HG02642 (cell line): ENCODE measurements around the gene ZNF385C.
"Not testable (repeated sequence)": the region's sequence is repeated elsewhere in the genome, so short reads cannot be mapped to it uniquely, and the experiment has no call there.

Experiments used
- ATAC-seq: cut with Tn5 transposase; IDR thresholded peaks from one replicate; pipeline ENCODE4 v1.9.1; 2021; ENCODE audit warnings: mild to moderate bottlenecking; ENCODE audit not compliant: unreplicated experiment, poor library complexity

The ZNF385C gene, protein sequence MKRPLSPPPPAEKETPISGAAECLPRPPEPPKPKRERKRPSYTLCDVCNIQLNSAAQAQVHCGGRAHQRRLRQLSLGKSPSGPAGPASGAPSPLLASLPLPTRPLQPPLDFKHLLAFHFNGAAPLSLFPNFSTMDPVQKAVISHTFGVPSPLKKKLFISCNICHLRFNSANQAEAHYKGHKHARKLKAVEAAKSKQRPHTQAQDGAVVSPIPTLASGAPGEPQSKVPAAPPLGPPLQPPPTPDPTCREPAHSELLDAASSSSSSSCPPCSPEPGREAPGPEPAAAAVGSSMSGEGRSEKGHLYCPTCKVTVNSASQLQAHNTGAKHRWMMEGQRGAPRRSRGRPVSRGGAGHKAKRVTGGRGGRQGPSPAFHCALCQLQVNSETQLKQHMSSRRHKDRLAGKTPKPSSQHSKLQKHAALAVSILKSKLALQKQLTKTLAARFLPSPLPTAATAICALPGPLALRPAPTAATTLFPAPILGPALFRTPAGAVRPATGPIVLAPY

DNA sequence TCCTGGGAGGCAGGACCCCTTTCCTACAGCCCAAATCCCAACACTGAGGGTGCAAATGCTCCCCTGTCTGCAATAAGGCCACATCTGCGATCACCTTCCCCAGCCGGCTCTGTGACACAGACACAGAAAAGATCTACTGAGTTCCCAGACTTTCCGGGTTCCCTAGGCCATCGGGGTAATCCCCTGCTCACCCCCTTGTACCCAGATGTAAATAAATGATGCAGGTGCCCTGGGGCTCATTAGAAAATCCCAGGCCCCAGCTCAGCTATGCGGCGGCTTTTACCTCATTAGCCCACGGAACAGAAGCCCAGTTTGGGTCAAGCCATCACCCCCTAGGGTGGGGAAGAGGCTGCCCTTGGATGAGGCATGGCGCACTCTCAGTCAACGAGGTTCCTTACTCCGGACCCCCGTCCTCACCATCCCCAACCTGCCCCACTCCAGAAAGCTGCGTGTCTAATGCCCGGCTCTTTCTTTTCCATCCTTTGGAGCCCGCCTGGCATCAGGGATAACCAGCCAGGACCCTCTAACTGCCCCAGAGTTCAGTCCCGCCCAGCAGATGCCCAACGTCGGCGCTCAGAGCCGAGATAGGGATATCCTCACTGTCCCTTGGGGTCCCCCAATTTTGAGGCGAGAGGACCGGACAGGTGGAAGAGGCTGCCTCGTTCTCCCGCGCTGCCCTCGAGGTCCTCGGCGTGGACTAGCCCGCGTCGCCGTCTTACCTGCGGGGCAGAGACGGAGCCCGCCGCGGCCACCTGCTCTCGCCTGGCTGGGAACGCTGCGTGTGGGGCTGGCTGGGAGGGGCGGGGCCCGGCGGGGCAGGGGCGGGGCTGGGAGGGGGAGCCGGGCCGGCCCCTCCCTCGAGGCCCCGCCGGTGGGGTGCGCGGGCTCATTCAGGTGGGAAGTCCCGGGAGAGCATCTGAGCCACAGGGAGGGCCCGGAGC lies at the start of gene ZNF385C:
Gene ZNF385C (minus strand): TSS at position 783 of the 941 bp plus-strand sequence. CDS start 35,417 bp downstream, outside the sequence.
- ATAC-seq, result no peak

DNA sequence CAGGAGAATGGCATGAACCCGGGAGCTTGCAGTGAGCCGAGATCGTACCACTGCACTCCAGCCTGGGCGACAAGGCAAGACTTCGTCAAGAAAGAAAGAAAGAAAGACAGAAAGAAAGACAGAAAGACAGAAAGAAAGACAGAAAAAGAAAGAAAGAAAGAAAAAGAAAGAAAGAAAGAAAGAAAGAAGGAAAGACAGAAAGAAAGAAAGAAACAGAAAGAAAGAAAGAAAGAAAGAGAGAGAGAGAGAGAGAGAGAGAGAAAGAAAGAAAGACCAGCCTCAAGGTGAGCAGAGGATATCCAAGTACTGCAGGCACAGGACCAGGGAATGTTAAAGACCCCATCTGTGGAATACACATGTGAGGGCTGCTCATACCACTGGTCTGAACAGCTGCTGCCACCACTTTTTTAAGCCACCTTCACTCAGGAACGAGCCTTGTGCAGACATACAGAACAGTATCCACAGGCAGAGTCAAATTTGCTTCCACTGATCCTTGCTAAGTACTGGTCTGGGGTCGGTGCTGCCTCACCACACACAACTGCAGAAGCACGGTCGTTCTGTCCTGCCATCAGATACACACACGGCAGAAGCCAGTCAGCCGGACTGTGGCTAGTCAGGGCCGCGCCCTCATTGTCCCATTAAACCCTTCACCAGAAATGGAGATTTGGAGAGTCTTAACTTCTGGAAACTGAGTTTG lies 48.8 kb upstream of the ZNF385C start:
- no peak for ATAC-seq

DNA sequence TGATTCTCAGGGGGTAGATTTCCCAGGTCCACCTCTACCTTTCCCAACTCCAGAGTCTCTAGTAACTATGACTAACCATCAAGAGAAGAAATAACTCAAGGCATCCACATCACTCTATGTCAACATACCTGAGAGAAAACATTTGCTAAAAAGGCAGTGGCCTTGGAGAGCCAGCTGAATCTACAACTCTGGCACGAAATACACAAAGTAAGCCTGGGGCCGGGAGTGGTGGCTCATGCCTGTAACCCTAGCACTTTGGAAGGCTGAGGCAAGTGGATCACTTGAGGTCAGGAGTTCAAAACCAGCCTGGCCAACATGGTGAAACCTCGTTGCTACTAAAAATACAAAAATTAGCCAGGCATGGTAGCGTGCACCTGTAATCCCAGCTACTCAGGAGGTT lies 44.9 kb upstream of the ZNF385C start:
- not testable (repeated sequence) for ATAC-seq

DNA sequence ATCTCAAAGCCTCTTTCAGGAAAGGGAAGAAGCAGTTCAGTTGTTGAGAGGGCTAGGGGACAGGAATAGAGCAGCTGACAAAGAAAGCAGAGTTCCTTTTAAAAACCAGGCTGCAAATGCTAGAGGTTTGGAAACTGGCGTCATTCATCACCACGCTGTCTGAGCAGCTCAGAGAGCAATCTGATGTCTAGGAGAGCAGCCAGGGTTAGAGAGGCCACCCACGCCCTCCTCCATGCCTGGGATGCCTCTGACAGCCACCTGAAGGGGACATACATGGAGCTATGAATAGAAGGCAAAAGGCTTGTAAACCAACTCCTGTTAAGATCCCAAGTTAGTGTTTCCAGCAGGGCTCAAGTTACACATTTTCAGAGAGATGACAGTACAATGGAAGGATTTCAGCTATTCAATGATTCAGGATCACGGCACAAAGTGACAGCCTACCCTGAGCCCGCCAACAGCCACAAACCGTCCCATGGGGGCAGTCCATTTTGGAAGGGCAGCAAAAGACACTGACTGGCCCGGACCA lies 44.2 kb upstream of the ZNF385C start:
- no peak for ATAC-seq

DNA sequence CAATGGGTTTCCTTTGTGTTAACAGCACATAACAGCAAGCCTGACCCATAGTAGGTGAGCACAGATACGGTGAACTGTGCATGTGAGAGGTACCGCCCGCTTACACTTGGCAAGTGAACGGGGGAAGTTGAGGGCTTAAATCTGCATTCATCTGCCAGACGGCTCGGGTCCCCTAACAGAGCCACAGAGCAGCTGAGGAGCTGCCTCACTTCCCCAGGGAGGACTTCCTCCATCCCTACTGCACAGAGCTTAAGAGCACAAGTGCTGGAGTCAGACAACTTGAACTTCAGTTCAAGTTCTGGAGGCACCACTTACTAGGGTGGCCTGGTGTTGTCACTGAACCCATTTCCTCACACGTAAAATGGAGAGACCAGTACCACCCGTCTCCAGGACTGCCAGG lies 43.1 kb upstream of the ZNF385C start:
- ATAC-seq, result no peak

DNA sequence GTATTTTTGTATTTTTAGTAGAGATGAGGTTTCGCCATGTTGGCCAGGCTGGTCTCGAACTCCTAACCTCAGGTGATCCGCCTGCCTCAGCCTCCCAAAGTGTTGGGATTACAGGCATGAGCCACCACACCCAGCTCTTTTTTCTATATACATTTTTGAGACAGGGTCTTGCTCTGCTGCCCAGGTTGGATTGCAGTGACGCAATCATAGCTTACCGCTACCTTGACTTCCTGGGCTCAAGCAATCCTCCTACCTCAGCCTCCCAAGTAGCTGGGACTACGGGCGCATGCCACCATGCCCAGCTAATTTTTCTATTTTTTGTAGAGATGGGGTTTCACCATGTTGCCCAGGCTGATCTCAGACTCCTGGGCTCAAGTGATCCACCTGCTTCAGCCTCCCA lies 42.4 kb upstream of the ZNF385C start:
- ATAC-seq, result not testable (repeated sequence)

DNA sequence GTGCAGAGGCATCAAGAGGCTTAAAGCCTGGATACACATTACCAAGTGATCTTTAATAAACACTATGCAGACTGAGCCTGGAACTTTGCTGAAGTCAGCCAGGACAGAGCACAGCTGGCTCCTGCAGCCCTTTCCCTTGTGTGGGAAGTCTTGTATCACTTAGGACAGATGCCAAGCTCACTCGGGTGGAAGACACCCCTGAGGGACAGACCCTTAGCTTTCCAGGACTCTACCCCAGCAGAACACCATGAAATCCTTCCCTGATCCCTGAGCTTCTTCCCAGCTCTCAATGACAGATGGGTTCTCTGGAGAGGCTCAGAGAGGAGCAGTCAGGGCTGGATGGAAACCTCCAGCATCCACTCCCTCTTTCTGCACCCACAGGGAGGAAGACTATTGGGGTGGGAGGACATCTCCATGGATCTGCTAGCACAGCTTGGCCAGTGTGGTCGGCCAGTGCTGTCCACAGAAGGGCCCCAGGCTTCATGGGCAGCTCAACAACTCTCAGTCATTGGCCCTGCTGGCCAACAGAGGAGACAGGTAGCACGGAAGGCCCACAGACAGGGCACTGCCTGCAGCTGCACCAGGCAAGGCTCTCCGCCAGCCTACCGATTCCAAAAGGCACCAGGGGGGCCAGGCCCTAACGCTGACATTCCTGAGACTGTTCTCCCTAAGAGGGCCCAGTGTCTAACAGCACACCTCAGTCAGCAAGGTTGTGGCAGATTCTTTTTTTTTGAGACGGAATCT lies 40.6 kb upstream of the ZNF385C start:
- ATAC-seq, result no peak

DNA sequence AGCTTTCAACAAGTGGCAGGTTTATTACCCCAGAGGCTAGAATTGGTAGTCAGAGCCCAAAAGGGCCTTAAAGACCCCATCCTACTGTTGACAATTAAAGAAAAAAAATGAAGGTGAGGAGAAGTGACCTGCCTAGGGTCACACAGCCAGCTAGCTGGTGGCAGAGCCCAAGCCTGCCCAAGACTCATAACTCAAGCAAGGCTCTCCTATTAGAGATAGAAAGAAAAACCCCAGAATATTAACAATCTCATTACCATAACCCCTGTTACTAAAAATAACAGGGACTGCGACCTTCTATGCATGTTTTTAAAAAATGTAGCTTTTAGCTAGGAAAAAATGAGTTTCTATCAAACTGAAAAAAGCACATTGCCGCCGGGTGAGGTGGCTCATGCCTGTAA lies 38.4 kb upstream of the ZNF385C start:
- ATAC-seq, result no peak

DNA sequence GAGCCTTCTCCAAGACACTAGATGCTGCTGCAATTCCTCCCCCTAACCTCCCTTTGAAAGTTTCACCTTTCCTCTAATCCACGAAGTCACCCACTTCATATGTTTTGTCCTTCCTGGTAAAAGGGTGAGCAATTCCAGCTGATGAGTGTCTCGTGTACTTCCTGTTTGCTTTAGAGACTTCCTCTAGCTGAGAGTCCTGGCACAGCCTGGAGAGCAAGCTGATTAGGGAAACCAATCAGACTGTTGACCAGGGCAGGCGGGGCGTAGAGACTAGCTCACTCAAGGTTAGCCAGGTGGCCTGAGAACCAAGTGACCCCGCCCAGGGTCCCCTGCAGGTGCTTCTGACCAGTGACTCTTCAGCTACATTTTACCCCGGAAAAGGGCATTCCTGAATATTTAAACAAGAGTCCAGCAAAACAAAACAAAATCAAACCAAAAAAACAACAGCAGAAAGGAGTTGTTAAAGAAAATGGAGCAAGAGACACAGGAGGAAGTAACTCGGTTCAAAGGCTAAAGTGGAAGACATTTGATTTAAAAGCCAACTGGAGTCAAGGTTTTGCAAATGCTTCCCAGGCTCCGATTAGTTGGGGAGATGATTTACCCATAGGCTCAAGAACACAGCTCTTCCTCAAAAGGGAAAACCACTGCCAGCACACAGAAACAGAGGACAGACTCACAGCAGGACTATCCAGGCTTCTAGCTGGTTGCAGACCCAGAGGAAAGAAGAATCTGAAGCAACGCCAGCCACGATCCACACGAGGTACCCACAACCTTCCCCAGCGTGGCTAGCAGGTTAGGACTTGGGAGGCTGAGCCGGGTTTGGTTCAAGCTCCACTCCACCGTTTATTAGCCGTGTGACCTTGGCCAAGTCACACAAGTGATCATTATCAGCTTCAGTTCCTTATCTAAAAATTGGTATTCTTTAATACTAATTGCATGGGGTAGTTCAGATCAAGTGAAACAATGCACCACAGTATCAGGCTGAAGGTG lies 37.7 kb upstream of the ZNF385C start:
- ATAC-seq, result no peak

DNA sequence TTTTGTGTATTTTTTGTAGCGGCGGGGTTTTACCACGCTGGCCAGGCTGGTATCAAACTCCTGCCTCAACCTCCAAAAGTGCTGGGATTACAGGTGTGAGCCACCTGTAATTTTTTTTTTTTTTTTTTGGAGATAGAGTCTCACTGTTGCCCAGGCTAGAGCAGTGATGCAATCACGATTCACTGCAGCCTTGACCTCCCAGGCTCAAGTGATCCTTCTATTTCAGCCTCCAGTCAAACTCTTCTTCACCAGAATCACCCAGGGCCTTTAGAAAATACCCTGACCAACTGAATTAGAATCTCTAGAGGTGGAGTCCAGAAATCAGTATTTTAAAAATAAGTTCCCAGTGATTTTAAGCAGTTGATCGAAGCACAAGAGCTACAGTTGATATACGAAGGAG lies 36.9 kb upstream of the ZNF385C start:
- ATAC-seq, result no peak

DNA sequence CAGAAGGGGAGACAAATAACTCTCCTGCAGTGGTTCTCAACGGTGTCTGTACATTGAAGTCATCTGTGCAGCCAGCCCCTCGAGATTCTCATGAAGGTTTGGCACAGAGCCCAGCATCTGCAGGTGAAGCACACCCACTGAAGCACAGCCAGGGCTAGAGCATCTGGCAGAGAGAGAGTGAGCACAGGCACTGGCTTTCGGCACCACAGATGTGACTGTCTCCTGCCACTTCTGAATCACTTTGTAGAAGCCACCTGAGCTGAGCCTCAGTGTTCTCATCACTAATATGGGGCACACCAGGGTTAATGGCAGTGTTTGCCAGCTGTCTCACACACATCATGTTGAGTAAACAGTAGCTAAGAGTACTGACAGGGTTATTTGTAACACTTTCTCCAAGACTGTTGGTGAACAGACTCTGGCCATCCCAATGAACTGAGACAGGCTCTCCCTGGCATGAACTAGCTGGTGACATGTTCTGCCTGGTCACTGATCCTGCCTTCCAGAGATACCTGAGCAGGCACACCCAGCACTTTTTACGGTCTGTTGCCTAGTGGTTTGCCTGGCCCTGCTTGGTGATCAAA lies 35.3 kb upstream of the ZNF385C start:
- ATAC-seq, result peak; percentile 70

DNA sequence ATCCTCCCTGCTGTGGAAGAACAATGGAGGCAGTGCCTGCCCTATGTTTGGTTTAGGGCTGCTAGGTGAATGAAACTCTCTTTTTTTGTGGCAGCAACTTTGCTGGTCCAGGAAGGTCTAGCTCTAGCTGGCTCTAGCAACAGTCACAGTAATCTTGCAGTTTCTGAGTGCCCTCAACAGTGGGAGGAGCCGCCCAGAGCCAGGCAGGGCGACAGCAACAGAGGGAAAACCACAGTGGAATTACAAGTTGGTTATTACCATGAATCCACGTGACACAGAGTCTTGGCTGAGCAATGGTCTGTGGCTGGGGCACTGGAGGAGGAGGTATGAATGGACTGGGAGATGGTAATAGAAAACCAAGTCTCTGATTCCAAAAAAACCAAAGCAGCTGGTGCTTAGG lies 34.7 kb upstream of the ZNF385C start:
- peak; percentile 39 for ATAC-seq

DNA sequence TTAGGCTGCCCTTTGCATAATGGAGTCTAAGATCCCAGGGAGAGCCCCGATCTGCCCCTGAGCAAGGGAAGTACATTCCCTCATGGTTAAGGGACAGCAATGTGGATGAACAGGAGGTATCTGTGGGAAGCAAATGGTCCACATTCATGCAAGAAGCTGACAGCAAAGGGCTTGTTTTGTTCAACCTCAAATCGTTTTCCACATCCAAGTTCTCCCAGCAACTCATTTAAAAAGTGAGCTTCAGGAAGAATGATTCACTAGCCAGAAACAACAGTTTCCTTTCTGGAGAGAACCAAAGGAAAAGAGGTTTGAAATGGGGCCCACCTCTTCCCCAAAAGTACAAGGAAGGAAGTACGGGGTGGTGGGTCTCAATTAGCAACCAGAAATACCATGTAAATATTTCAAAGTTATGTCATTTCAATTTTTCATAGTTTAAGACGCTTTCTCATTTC lies 33.7 kb upstream of the ZNF385C start:
- no peak for ATAC-seq

DNA sequence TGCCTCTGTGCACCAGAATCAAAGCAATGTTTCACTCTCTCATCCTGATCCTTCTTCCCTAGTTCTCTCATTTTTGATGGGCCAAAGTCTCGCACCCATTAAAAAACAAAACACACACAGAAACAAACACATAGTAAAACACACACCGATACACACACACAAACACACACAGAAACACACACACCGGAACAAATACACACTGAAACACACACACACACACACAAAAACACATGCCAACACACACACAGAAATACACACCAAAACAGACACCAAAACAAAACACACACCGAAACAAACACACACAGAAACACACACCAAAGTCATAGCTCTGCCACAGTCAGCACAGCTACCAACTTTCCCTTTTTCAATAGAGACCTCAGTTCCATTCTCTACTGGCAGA lies 33.0 kb upstream of the ZNF385C start:
- ATAC-seq, result no peak

DNA sequence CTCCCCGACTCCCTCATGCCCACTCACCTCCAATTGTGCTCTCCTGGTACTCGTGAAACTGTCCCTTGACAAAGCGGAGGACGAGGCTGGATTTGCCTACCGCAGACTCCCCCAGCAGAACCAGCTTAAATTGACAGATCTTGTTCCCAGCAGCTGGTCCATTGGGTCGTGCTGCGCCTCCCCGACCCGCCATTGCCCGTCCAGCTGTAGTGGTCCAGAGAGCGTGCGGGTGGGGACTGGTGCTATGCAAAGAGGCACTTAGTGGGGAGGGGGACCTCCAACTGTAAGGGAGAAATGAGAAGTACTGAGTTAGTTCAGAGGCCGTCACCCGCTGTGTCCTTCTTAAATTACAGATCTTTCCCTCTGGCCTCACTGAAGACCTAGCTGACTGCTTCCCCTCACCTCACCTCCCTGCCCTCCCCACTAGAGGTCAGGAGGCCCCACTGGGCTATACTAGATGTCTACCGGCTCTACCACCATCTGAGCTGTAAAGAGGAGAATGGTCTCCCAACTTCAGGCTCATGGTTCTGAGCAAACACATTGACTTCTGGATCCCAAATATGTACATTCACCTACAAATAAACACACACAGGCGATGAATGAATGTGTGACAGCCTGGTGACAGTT lies 32.1 kb upstream of the ZNF385C start:
- ATAC-seq, result no peak

DNA sequence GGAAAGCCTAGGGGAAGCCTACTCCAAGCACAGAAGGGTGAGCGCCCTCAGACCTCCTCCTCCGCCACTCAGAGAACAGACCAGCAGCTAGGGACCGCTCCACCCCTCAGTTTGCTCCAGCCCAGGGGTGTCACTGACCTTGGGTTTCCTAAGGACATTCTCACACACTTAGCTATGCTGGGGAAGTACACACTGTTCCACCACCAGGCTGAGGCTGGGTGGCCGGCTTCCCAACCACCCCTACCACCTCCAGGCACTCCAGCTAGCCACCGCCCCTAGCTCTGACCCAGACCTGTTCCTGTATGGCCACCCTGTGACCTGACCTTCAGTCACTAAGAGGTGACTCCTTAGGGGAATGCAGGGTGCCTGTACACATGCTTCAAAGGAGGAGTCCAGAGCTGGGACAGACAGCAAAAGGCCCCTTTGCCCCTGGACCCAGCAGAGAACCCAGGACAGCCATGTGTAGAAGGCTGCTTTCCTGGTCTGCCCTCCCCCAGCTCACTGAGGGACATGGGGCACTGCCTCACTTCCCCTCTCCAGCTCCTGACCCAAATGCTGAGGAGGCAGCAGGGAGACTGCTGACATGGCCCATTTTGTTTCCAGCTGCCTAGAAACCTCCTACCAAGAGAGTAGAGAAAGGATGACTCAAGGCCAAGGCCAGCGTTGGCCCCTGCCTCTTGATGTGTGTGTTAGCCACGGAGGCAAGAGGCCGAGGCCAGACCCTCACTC lies 31.0 kb upstream of the ZNF385C start:
- ATAC-seq, result no peak

DNA sequence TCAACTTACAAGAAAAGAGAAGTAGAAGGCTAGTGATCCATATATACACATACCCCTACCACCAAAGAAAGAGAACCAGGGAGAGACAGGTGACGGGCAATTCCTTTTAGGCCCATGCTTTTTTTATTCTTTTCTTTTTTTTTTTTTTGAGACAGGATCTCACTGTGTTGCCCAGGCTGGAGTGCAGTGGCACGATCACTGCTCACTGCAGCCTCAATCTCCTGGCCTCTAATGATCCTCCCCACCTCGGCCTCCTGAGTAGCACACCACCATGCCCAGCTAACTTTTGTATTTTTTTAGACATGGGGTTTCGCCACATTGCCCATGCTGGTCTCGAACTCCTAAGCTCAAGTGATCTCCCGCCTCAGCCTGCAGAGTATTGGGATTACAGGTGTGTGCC lies 29.1 kb upstream of the ZNF385C start:
- ATAC-seq, result no peak
